IPS-20b (cell line): Measurements from ENCODE around the gene ZDHHC19.
"Not testable (repeated sequence)": the region's sequence is repeated elsewhere in the genome, so short reads cannot be mapped to it uniquely, and the experiment has no call there.

Experiments
- H3K27ac ChIP-seq: one replicate; pipeline ENCODE4 v1.5.1; 2013; ENCODE audit warnings: low read length
- H3K27me3 ChIP-seq: 2 replicates; pipeline ENCODE4 v1.6.1; 2013; ENCODE audit warnings: mild to moderate bottlenecking, low read length, inconsistent platforms; ENCODE audit not compliant: insufficient read depth
- H3K36me3 ChIP-seq: 2 replicates; pipeline ENCODE4 v1.6.1; 2013; ENCODE audit warnings: low read depth, mild to moderate bottlenecking, inconsistent platforms, low read length, moderate library complexity; ENCODE audit not compliant: insufficient read depth
- H3K4me1 ChIP-seq: 2 replicates; pipeline ENCODE4 v1.6.1; 2013; ENCODE audit warnings: mild to moderate bottlenecking, control low read depth, inconsistent platforms, low read length, moderate library complexity; ENCODE audit not compliant: insufficient read depth
- H3K4me3 ChIP-seq: 2 replicates; pipeline ENCODE4 v1.5.1; 2013; ENCODE audit warnings: mild to moderate bottlenecking, low read length, inconsistent platforms
- H3K9ac ChIP-seq: 2 replicates; pipeline ENCODE4 v1.6.1; 2013; ENCODE audit warnings: low read depth, mild to moderate bottlenecking, inconsistent platforms, low read length, moderate library complexity
- H3K9me3 ChIP-seq: 2 replicates; pipeline ENCODE4 v1.6.1; 2013; ENCODE audit warnings: mild to moderate bottlenecking, low read depth, low read length, inconsistent platforms; ENCODE audit not compliant: insufficient read depth

Gene ZDHHC19

DNA sequence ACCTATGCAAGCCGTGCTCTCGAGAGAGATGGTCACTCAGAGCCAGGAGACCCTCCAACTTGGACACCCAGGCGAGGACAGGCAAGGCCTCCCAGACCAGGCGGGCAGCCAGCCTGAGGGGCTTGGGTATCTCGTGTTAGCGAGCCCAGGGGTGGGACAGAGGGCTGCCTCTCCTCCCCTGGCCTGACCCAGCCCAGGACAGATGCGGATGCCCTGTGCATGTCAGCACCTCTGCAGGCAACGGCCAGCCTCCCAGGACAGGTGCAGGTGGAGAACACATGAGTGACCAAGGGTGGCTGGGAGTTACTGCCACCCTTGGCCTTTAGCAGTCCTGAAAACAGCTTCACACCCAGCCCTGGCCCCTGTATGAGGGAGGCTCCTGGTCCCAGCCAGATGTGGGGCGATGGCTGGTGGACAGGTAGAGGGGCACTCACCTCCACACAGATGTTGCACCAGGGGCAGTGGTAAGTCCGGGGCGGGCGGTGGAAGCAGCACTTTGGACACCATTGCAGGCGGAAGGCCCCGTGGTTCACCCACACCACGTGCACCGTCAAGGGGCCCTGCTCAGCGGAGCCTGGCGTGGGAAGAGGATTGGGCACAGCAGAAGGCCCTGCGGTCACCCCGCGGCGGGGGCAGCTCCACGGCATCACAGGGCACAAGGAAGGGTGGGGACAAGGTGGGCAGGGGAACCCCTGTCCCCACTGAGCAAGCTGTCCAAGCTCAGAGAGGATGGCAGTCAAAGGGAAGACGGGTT, 2.1 kb downstream of the ZDHHC19 start:
- Histone ChIP-seq H3K9ac (no peak overlapping the region), H3K27me3 (peaks cover 19% of the 10 kb centered on the region), H3K4me1 (no peaks in the 10 kb centered on the region), H3K36me3 (no peaks in the 10 kb centered on the region), H3K9me3 (no peaks in the 10 kb centered on the region), H3K27ac (no peak overlapping the region), H3K4me3 (no peak overlapping the region)

DNA sequence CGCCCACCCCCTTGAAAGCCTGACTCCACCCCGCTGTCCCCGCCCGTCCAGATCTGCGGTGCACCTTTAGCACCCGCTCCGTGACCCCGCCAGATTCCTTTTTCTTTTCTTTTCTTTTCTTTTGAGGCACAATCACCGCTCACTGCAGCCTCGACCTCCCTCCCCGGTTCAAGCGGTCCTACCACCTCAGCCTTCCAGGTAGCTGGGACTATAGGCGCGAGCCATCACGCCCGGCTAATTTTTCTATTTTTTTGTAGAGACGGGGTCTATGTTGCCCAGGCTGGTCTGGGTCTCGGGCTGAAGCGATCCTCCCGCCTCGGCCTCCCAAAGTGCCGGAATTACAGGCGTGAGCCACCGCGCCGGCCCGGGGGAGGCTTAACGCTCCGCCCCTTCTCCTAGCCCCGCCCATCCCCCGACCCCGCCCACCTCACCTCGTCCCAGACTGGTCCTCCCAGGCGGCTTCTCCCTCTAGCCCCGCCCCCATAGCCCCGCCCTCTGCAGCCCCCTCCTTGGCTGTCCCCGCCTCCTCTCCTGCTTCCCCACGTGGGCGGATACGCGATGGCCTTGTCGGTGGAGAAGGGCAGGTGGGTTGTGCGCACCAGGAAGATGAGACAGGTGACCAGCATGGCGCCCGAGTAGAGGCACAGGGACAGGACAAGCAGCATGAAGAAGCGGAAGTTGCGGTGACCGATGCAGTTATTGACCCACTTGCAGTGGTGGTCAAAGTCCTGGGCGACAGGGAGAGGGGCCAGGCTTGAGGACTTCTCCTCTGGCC, 3.2 kb downstream of the ZDHHC19 start:
- Histone ChIP-seq H3K36me3 (no peaks in the 10 kb centered on the region), H3K27ac (no peak overlapping the region), H3K27me3 (peaks cover 19% of the 10 kb centered on the region), H3K9me3 (no peaks in the 10 kb centered on the region), H3K4me3 (peak overlapping the region; percentile 81), H3K9ac (no peak overlapping the region), H3K4me1 (no peaks in the 10 kb centered on the region)

DNA sequence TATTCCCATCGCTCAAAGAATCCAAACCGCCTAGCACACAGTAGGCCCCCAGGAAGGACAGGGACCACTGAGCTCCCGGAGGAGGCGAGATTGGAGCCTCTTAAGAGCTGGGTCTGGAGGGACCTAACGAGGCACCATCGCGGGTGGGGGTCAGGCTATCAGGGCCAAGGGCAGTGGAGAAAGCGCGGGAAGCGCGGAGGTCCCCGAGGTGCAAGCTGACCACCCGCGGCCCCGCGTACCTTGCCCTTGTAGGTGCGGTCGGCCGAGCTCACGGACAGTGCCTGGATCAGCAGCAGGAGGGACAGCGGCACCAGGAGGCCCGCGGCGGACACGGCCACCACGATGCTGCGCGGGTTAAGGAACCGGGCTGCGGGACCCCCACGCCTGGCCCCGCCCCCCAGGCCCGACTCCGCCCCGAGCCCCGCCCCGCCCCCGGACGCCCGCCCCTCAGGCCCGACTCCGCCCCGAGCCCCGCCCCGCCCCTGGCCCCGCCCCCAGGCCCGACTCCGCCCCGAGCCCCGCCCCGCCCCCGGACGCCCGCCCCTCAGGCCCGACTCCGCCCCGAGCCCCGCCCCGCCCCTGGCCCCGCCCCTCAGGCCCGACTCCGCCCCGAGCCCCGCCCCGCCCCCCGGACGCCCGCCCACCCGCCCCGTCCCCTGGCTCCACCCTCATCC, 3.9 kb downstream of the ZDHHC19 start:
- Histone ChIP-seq H3K4me1 (no peaks in the 10 kb centered on the region), H3K9ac (peak overlapping the region; percentile 27; the same call in 1 of the 2 replicates), H3K27me3 (peaks cover 19% of the 10 kb centered on the region), H3K4me3 (peak overlapping the region; percentile 75), H3K9me3 (no peaks in the 10 kb centered on the region), H3K36me3 (no peaks in the 10 kb centered on the region), H3K27ac (no peak overlapping the region)

DNA sequence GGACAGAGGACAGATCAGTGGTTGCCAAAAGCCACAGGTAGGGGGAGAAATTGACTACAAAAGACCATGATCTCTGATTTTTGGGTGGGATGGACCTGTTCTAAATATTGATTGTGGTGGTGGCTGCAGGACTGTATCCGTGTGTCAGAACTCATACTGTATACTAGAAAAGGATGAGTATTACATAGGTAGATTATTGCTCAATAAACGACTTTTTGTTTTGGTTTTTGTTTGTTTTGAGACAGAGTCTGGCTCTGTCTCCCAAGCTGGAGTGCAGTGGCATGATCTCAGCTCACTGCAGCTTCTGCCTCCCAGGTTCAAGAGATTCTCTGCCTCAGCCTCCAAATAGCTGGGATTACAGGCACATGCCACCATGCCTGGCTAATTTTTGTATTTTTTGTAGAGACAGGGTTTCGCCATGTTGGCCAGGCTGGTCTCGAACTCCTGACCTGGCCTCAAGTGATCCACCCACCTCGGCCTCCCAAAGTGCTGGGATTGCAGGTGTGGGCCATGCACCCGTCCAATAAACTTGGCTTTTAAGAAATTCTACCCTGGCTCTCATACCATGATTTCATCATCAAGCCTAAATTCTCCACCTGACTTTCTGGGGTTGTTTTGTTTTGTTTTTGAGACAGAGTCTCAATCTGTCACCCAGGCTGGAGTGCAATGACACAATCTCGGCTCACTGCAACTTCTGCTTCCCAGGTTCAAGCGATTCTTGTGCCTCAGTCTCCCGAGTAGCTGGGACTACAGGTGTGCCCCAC, 5.6 kb downstream of the ZDHHC19 start:
- H3K9me3 ChIP-seq, H3K9ac ChIP-seq, H3K4me3 ChIP-seq, H3K36me3 ChIP-seq, H3K27ac ChIP-seq, H3K4me1 ChIP-seq: not testable (repeated sequence)
- peaks cover 19% of the 10 kb centered on the region for H3K27me3 ChIP-seq

DNA sequence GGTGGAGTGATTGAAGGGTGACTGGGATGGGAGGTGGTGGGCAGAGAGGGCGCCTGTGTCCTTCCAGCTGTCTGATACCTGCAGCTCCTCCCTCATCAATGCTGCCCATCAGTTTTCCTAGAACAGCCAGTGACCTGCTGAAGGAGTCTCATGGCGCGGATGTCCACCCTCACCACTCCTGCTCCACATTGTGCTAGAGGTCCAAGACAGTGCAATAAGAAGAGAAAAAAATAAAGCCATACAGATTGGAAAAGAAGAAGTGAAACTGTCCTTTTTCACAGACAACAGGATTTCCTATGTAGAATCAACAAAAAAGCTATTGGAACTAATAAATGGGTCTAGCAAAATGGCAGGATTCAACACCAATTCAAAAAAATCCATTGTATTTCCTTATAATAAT, 7.4 kb downstream of the ZDHHC19 start:
- Histone ChIP-seq H3K9ac (no peak overlapping the region), H3K4me3 (no peak overlapping the region), H3K27me3 (peaks cover 17% of the 10 kb centered on the region), H3K9me3 (no peaks in the 10 kb centered on the region), H3K4me1 (no peaks in the 10 kb centered on the region), H3K36me3 (no peaks in the 10 kb centered on the region), H3K27ac (no peak overlapping the region)

DNA sequence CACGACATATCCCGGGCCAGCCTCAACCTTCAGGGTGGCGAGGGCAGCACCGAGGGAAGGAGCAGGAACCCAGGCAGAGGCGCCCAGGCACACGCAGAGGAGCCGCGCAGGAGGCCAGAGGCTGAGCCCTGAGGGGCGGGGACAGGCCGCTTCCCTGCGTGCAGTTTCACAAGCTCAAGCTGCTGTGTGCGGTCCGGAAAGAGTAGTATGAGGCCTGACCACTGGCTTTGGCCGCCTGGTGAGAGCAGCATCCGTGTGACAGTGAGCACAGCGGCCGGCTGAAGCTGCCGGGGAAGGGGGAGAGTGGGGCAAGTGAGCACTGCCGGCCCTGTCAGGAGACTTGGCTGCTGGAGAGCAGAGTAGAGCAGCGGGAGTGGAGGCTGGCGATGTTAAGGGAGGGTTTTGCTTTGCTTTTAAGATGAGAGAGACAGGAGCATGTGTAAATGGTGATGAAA, 8.7 kb downstream of the ZDHHC19 start:
- Histone ChIP-seq H3K27ac (no peak overlapping the region), H3K36me3 (no peaks in the 10 kb centered on the region), H3K9me3 (no peaks in the 10 kb centered on the region), H3K27me3 (peaks cover 11% of the 10 kb centered on the region), H3K9ac (no peak overlapping the region), H3K4me1 (no peaks in the 10 kb centered on the region), H3K4me3 (no peak overlapping the region)

DNA sequence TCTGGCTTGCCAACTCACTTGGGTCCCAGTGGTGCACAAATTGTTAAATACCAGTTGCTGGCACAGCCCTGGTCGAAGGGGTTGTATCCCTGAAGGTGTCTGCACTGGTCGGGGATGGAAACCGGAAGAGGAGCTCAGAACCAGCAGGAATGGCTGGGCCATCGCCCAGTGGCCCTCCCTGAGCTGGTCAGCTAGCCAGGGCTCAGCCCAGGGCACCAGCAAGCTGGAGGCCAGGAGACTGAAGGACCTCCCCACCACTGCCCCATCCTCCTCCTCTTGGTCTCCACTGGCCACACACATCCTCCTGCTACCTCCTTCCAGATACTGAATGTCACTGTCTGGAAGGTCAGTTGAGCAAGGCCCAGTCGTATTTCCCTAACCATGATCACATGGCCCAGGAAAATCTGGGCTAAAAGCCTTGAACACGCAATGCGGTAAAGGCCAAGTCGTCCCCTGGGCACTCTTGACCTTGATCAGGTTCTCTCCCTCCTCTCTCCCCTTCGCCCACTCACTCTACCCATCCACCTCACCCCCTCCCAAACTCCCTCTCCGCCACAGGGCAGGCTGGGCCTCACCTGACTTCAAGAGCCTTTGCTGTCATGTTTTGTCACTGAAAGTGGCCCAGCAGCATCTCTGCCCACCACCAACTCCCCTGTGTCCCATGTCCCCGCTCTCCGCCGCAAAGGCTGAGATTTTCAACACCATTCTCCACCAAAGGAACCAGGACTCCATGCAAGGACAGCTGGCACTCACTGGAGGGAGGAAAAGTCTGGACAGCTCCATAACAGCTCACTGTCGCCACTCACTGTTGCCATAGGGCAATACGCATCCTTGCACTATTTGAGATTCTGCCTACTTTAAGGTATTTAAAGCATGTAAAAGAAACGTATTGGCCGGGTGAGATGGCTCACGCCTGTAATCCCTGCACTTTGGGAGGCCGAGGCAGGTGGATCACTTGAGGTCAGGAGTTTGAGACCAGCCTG, 12.1 kb downstream of the ZDHHC19 start:
- H3K9me3 ChIP-seq, result no peaks in the 10 kb centered on the region
- H3K27ac ChIP-seq, result no peak overlapping the region
- no peak overlapping the region for H3K9ac ChIP-seq
- H3K36me3 ChIP-seq, result no peaks in the 10 kb centered on the region
- H3K4me1 ChIP-seq, result no peaks in the 10 kb centered on the region
- H3K27me3 ChIP-seq, result no peaks in the 10 kb centered on the region
- H3K4me3 ChIP-seq, result no peak overlapping the region

DNA sequence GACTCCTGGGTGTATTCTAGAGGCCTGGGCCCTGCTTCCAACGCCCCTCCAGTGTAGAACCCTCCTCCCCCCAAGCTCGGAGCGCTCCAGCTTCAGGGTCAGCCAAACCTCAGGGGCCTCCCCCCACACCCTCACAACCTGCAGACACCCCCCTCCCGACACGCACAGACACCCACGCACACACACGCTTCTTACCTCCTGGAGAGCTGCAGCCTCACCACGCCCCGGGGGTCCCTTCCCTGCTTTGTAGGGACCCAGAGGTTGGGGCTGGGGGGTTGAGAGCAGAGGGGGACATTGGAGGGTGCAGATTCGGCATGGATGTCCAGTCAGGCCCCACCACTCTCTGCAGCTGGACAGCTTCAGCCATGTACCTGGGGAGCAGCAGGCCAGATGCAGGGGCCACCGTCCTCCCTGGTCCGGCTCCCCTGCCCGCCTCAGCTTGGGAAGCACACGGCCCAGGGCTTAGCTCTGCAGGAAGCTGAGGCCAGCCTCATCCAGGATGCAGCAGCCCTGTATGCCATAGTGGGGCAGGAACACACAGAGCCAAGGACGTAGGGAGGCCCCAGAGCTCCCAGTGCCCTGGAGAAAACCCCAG, 13.0 kb downstream of the ZDHHC19 start:
- Histone ChIP-seq H3K27me3 (no peaks in the 10 kb centered on the region), H3K27ac (no peak overlapping the region), H3K4me3 (no peak overlapping the region), H3K36me3 (no peaks in the 10 kb centered on the region), H3K9ac (no peak overlapping the region), H3K9me3 (no peaks in the 10 kb centered on the region), H3K4me1 (no peaks in the 10 kb centered on the region)

DNA sequence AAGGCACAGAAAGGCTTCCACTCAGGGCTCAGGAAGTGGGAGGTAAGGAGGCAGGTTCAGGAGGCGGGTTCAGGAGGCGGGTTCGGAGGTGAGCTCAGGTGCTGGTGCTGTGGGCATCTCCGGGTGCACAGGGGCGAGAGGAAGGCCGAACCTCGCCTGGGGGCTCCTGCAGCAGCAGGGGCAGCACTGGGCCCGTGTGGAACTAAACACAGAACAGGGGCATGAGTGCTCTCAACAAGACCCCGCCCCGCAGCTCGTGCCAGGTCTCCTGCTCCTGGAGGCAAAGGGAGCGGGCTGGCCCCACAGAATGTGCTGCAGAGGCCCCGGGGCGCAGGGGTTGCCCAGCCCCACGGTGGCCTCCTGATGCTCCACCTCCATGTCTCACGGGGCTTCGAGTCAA, 13.7 kb downstream of the ZDHHC19 start:
- no peaks in the 10 kb centered on the region for H3K27me3 ChIP-seq
- no peaks in the 10 kb centered on the region; the same call in 1 of the 2 replicates for H3K4me1 ChIP-seq
- H3K9me3 ChIP-seq, result no peaks in the 10 kb centered on the region
- no peak overlapping the region for H3K4me3 ChIP-seq
- no peaks in the 10 kb centered on the region for H3K36me3 ChIP-seq
- no peak overlapping the region for H3K9ac ChIP-seq
- no peak overlapping the region for H3K27ac ChIP-seq

DNA sequence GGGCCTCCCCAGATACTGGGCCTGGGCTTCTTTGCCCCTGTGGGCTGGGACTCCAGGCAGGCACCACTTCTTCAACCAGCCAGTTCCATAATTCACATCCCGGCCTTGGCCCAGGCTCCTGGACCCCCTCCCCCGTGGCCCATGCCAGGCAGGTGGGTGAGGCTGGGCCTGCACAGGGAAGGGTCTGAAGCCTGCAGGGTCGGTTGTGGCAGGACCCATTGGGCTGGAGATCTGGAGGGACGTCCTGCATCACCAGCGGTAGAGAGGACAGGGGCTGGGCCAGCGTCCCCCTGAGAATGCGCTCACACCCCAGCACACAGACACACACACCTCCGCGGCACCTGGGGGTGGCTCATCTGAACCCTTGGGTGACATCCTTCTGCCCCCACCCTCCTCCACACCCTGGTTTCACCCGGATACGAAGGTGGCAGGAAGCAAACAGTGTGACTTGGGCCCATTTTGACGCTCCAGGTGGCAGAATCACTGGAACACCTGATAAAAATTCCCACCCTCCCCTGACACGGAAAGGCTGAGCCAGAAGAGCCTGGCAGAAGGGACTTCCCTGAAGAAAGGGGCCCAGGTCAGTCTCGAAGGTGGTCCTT, 15.4 kb downstream of the ZDHHC19 start:
- no peak overlapping the region for H3K27ac ChIP-seq
- H3K4me3 ChIP-seq, result no peak overlapping the region
- no peaks in the 10 kb centered on the region for H3K36me3 ChIP-seq
- no peak overlapping the region for H3K9ac ChIP-seq
- no peaks in the 10 kb centered on the region for H3K9me3 ChIP-seq
- no peaks in the 10 kb centered on the region for H3K27me3 ChIP-seq
- H3K4me1 ChIP-seq, result no peaks in the 10 kb centered on the region; the same call in 1 of the 2 replicates
